K562 (cell line): Measurements from ENCODE around the gene CD300E.

ENCODE experiments used
- ATF1 ChIP-seq, 2 experiments: fragments of 450-650 bp in 1 of 2; IDR thresholded peaks; 2 replicates each; pipeline ENCODE4 v1.6.1; 2016; ENCODE audit warnings: missing compliant biosample characterization in 1 of 2, missing genetic modification characterization in 1 of 2
- ATF3 ChIP-seq, 2 experiments: fragments of 450-650 bp in 1 of 2; sonication (generic) in 1 of 2; formaldehyde crosslinking in 1 of 2; IDR thresholded peaks in 1 of 2; conservative IDR thresholded peaks in 1 of 2; 2 replicates each; pipeline versions ENCODE4 v1.6.1 to v1.8.1; 2016 to 2023; ENCODE audit warnings: mild to moderate bottlenecking in 2 of 2, moderate library complexity in 2 of 2, inconsistent platforms in 1 of 2, missing genetic modification reagents in 1 of 2
- CTCF ChIP-seq, 3 experiments: IDR thresholded peaks in 2 of 3; conservative IDR thresholded peaks in 1 of 3; 2 replicates each; pipeline ENCODE4 v1.5.1; 2011 to 2012; ENCODE audit warnings: low read length in 3 of 3, mild to moderate bottlenecking in 3 of 3, control low read depth in 2 of 3, improper control_type of control experiment in 1 of 3, inconsistent platforms in 1 of 3, low read depth in 1 of 3, mixed read lengths in 1 of 3, moderate library complexity in 1 of 3; ENCODE audit not compliant: insufficient read depth in 2 of 3
- NFE2 ChIP-seq: IDR thresholded peaks from 2 replicates; pipeline ENCODE4 v1.6.1; 2014; ENCODE audit warnings: antibody characterized with exemption, low read depth
- PHTF2 ChIP-seq: fragments of 250-450 bp; sonication (Bioruptor Pico); IDR thresholded peaks from 2 replicates; pipeline ENCODE4 v1.5.0; 2021; ENCODE audit warnings: mild to moderate bottlenecking
- PRPF4 ChIP-seq: fragments of 200-400 bp; formaldehyde crosslinking; IDR thresholded peaks from one replicate; pipeline ENCODE4 v1.6.1; 2017; ENCODE audit warnings: low read length, low read depth, mild to moderate bottlenecking; ENCODE audit not compliant: insufficient read depth, poor library complexity, severe bottlenecking
- SAFB ChIP-seq: fragments of 200-400 bp; formaldehyde crosslinking; IDR thresholded peaks from 2 replicates; pipeline ENCODE4 v1.6.1; 2017; ENCODE audit warnings: low read depth, low read length, borderline replicate concordance

- no peak for TF ChIP-seq CTCF (IDR thresholded peaks at IDR 0.05 in 2 of 3, conservative IDR thresholded peaks at IDR 0.05 in 1 of 3; ENCODE audit: insufficient read depth in 2 of 3, low read depth in 1 of 3, low read length in 3 of 3)
- TF ChIP-seq PRPF4, result no peak
- no peak for TF ChIP-seq PHTF2
- TF ChIP-seq ATF1 (CRISPR knock-in tag; IDR thresholded peaks at IDR 0.05), result no peak
- no peak for TF ChIP-seq ATF1 (tag; IDR thresholded peaks at IDR 0.05)
- TF ChIP-seq ATF3 (IDR thresholded peaks at IDR 0.05), result no peak
- no peak for TF ChIP-seq ATF3 (CRISPR knock-in tag; conservative IDR thresholded peaks at IDR 0.05)
- TF ChIP-seq SAFB, result no peak
- no peak for TF ChIP-seq NFE2
Measured at GRCh38 chr17:74624131-74624530, 593 bp upstream of the CD300E start.
